GM10266 (cell line): ENCODE data around the gene PRR35.

Experiments used
- DNase-seq: peaks from one replicate; pipeline ENCODE4 v3.0.0; 2012; ENCODE audit errors: extremely low spot score
- CTCF ChIP-seq: IDR thresholded peaks from 2 replicates; pipeline ENCODE4 v1.5.1; 2012; ENCODE audit warnings: mild to moderate bottlenecking, low read depth; ENCODE audit not compliant: control insufficient read depth, insufficient read depth; ENCODE audit errors: missing control alignments

The PRR35 gene

GRCh38 chr16:598823-599739, 38.9 kb downstream of the PRR35 start:
- TF ChIP-seq CTCF = no peak

GRCh38 chr16:600781-601180, 40.6 kb downstream of the PRR35 start:
- TF ChIP-seq CTCF = peak; percentile 27
- no peak for DNase-seq

More at GRCh38 chr16:598823-599739, 38.9 kb downstream of the PRR35 start:
- no peak for DNase-seq

- TF ChIP-seq CTCF = no peak
- DNase-seq = no peak
Observed at GRCh38 chr16:603933-604332, 43.7 kb downstream of the PRR35 start.

- no peak for TF ChIP-seq CTCF
- no peak for DNase-seq
Observed at GRCh38 chr16:606656-607307, 46.6 kb downstream of the PRR35 start.

GRCh38 chr16:608019-608418, 47.8 kb downstream of the PRR35 start:
- no peak for DNase-seq

GRCh38 chr16:609316-609715, 49.1 kb downstream of the PRR35 start:
- no peak for TF ChIP-seq CTCF
- DNase-seq = no peak

More at GRCh38 chr16:608019-608418, 47.8 kb downstream of the PRR35 start:
- no peak for TF ChIP-seq CTCF

GRCh38 chr16:609984-610383, 49.8 kb downstream of the PRR35 start:
- no peak for DNase-seq
- no peak for TF ChIP-seq CTCF
